Activated CD4-positive, alpha-beta T cell treated with anti-CD3 and anti-CD28 coated beads, Interleukin-2, Interleukin-4, amounts not matched to agents 100 ng/mL and 50 ng/mL, durations not matched to agents 16 hours and 8 hours (primary cell): ENCODE results near the gene PACS2.
A peak's percentile ranks its signal among the peaks of the same experiment; 100 is the strongest.
"Not testable (repeated sequence)": the region's sequence is repeated elsewhere in the genome, so short reads cannot be mapped to it uniquely, and the experiment has no call there.

Source experiments
- DNase-seq: peaks from one replicate; pipeline ENCODE4 v3.0.0-alpha.2; 2020; ENCODE audit warnings: low spot score

The PACS2 gene

GRCh38 chr14:105314287-105315200, at the start of gene PACS2:
Gene PACS2, plus strand, starts transcription at chr14:105314748. Its CDS starts 171 bp downstream, at chr14:105314919.
- peak; percentile 74 for DNase-seq

DNA sequence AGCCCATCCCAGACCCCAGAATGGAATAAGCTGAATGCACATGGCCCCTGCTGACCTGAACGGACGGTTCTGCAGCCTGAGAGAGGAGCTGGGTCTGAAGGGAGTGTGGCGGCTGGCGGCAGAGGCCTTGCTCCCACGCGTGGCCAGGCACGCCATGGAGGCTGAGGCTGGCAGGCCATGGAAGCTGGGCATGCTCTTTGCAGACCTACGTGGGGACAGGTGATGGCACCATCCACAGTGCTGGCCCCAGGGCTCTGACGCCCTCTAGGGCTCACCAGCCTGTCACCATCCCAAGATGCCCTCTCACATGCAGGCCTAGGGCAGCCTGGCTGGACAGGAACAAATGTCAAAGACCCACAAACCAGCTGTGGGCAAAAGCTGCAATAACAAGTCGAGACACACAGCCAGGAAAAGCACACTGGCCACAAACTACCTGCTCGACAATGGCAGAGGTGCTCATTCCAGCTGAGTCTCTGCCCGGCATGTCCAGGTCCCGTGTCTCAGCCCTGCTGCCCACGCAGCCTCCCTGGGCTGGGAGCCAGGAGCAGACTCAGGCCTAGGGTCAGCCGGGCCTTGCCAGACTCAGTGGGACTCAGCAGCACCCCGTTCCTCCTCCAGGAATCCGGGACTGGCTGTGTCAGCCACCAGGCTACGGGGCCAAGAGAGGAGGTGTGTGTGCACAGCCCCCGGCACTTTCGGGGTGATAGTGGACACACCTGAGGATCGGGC, 46.6 kb upstream of the PACS2 start:
- DNase-seq = no peak

GRCh38 chr14:105268736-105269354, 45.7 kb upstream of the PACS2 start:
- DNase-seq = no peak

DNA sequence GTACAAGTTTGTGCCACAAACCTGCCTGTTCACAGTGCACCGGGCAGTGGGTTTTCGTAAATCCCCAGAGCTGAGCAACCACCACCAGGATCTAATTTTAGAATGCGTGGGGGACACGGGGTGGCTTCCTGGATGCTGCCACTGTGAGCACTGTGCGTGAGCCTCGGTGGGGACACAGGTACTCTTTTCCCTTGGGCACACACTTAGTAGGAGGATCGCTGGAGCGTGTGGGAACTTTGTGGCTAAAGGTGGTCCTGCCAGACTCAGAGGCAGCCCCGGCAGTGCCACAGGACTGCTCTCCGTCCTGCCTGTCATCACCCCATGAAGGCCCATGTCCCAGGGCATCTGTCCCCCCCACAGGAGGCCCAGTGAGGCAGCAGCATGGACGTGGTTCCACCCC, 45.1 kb upstream of the PACS2 start:
- DNase-seq = no peak

DNA sequence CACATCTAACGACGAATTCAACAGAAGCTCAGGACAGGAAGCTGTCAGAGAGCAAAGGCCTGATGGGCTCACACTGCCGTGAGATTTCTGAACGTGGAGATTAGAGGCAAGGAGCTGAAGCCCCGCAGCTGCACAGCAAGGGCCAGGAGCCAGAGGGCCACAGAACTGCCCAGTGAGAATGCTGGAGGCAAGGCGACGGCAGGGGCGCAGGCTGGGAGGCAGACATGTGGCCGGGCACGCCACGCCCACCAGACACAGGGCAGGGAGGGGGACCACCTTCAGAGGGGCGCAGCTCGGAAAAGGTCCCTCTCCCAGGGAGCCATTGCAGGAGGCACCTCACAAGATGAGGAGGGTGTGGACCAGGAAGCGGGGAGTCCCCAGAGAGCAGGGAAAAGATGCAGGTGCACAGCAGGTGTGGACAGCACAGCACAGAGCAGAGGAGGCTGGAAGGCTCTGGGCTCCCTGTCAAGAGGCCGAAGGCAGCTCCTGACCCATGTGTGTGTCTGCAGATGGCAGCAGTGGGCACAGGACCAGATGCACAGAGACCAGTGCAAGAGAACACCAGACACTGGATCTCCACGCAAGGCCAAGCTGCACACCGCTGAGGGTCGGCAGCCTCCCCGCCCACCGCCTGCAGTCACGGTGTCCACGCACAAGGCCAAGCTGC, 43.2 kb upstream of the PACS2 start:
- no peak for DNase-seq

DNA sequence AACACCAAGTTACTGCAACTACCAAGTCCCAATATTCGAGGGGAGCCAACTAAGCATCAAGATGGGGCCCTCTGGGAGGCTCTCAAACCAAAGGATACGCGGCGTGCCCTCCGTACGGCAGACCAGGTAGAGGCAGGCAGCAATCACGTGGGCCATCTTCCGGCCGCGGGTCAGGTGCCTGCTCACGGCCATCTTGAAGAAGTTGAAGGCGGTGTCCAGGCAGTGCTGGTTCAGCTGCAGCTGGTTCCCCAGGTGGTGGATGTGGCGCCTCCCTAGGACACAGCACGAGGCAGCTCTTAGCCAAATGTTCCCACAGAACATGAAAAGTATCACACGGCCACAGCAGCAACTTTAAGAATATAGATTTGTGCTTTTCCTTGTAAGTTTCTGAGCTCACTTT, 41.9 kb upstream of the PACS2 start:
- no peak for DNase-seq

DNA sequence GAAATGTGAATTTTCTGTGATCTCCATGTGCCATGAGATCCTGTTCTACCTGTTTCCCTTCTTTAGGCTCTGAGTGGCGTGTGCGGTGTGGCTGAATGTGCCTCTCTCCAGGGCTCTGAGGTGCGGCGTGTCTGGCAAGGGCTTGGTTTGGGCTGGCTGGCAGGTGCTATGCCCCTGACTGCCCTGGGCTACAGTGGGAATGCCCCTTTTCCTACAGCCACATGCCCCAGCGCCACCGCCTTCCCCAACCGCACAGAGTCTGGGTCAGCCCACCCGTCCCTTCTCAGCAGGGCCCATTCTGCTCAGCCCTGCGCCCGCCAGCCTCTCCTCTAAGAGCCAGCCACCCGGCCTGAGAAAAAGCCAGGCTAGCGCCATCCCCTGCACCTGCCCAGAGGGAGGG, 41.5 kb upstream of the PACS2 start:
- DNase-seq = no peak

DNA sequence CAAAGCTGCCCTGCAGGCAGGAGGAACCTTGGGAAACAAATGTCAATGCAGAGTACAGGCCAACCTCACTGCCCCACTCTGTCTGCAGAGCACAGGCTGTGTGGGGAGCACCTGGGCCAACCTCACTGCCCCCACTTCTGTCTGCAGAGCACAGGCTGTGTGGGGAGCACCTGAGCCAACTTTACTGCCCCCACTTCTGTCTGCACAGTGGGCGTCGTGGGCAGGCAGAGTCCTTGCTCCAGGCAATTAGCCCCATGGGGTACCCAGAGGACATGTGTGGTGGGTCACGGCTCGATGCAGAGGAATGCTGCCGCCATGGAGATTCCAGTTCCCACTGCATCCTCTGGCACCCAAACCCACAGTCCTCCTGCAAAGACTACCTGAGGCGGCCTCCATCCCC, 39.9 kb upstream of the PACS2 start:
- no peak for DNase-seq

GRCh38 chr14:105275267-105275946, 39.1 kb upstream of the PACS2 start:
- DNase-seq = no peak

DNA sequence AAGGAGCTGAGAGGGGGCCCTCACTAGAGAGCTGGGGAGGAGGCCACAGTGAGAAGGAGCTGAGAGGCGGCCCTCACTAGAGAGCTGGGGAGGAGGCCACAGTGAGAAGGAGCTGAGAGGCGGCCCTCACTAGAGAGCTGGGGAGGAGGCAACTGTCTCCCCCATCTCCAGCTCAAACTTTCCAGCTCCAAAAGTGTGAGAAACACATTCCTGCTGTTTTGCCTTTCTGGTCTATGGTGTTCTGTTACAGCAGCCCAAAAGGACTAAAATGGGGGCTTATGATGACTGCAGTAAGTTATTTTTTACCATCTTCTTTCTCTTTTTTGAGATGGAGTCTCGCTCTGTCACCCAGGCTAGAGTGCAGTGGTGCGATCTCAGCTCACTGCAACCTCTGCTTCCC, 37.1 kb upstream of the PACS2 start:
- DNase-seq = not testable (repeated sequence)

- no peak for DNase-seq
Observed at GRCh38 chr14:105279642-105280361, 34.7 kb upstream of the PACS2 start.

DNA sequence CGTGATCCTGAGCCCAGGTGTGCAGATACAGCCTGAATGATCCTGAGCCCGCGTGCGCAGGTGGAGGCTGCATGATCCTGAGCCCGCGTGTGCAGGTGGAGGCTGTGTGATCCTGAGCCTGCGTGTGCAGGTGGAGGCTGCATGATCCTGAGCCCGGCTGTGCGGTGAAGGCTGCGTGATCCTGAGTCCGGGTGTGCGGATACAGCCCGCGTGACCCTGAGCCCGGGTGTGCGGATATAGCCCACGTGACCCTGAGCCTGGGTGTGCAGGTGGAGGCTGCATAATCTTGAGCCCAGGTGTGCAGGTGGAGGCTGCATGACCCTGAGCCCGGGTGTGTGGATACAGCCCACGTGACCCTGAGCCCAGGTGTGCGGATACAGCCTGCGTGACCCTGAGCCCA, 34.0 kb upstream of the PACS2 start:
- no peak for DNase-seq

DNA sequence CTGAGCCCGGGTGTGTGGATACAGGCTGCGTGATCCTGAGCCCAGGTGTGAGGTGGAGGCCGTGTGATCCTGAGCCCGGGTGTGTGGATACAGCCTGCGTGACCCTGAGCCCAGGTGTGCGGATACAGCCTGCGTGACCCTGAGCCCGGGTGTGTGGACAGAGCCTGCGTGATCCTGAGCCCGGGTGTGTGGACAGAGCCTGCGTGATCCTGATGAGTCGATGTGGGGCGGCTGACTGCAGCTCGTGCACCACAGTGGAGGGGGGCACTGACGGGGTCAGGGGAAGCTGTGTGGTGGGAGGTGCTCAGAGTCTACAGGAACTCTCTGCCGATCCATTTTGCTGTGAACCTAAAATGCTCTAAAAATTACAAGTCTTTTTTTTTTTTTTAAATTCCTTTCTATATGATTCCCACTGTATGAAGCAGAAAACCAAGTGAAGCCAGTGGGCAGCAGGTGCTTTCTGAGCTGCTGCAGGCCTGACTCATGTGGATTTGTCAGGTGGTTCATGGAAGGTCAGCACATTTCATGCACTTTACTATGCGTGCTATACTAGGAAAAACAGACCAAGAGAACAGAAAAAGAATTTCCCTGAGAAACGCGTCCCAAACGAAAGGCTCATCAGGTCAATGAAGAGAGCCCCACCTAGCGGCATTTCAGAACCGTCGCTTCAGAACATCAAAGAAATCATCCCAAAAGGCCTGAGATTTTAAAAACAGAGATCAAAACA, 33.0 kb upstream of the PACS2 start:
- DNase-seq = no peak

DNA sequence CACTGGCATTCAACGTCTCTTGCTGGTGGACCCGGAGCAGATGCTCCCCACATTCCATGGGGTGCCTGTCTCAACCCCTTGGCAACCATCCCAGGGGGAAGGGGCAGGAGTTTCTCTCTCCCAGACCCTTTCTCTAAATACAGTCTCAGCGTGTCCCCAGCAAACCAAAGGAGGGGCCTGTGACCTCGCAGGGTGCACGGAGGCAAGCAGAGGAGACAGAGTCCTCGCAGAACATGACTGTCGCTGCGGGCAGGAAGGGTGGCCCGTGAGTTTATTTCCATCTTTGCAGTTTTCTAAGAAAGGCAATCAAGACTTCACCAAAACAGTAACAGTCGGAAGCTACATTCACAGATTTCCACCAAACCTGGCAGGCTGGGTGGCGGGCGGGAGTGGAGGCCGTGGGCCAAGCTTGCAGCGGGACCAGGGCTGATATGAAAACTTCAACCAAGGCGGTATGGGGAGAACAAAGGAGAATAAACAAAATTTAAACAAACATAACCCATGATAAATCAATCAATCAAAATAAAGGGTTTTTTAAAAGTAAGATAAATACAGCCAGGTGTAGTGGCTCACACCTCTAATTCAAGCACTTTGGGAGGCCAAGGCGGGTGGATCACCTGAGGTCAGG, 32.3 kb upstream of the PACS2 start:
- DNase-seq = no peak

DNA sequence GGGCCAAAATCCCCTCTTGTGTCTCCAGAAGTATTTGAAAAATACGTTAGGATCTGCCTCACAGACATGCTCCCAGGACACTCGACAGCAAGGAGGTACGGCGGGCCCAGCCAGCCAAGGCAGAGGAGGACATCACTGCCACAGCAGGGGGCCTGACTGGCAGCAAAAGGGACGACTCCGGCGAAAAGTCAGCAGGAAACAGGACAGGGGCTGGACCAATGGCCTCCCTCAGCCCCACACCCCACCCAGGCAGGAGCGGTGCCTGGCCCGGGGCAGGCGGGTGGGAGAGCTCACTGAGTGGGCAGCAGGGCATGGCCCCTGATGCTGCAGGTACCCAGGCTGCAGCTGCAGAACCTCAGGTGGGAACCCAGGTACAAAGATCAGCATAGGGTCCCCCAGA, 31.5 kb upstream of the PACS2 start:
- no peak for DNase-seq

DNA sequence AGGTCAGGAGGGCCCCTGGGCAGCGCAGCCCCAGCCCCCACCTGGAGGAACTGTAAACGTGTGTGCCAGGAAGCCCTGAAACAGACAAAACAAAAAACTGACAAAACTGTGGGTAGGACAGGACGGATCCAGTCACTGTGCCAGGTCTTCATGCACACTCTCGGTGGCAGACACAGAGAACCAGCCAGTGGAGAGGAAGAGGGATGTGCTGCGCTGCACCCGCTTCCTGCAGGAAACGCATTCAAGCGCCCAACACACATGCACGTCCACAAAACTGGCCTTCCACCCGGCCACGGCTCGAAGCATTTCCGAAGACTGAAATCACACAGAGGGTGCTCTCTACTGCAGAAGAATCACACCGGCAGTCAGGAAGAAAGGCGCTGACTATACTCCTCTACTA, 30.6 kb upstream of the PACS2 start:
- DNase-seq = no peak

GRCh38 chr14:105285174-105285573, 29.4 kb upstream of the PACS2 start:
- DNase-seq = no peak

DNA sequence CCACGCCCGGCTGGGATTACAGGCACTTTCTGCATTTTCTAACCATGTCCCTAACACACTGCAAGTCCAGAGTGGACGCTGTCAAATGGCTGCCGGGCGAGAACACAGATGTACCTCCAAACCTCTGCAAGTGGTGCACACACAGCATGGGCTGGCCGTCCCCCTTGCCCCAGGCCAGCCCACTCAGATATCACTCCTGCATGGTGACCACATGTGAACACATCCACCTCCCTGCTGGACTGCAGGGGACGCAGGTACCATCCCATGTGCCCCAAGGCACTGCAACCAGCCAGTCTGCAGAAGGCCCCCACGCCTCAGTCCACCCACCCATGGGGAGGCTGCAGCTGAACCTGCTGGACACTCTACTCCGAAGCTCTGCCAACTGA, 27.8 kb upstream of the PACS2 start:
- no peak for DNase-seq

- no peak for DNase-seq
Observed at GRCh38 chr14:105287249-105288102, 27.1 kb upstream of the PACS2 start.
